HG03521 (cell line): Measurements from ENCODE around the gene MAML1.
A peak's percentile ranks its signal among the peaks of the same experiment; 100 is the strongest.
"Not testable (repeated sequence)": the region's sequence is repeated elsewhere in the genome, so short reads cannot be mapped to it uniquely, and the experiment has no call there.

Experiments used
- ATAC-seq: cut with Tn5 transposase; IDR thresholded peaks from one replicate; pipeline ENCODE4 v1.9.1; 2021; ENCODE audit warnings: mild to moderate bottlenecking, moderate library complexity; ENCODE audit not compliant: unreplicated experiment

MAML1 gene

GRCh38 chr5:179732412-179732917 is at the start of gene MAML1:
MAML1 (plus strand) TSS chr5:179732822; CDS start chr5:179733113, 291 bp downstream.
- ATAC-seq, result peak; percentile 95

GRCh38 chr5:179689212-179689611 is 43.4 kb upstream of the MAML1 start:
- ATAC-seq, result not testable (repeated sequence)

GRCh38 chr5:179694561-179694960 is 38.1 kb upstream of the MAML1 start:
- ATAC-seq, result no peak

GRCh38 chr5:179696603-179697002 is 36.0 kb upstream of the MAML1 start:
- ATAC-seq, result no peak

GRCh38 chr5:179697108-179697507 is 35.5 kb upstream of the MAML1 start:
- no peak for ATAC-seq

GRCh38 chr5:179697543-179697942 is 35.1 kb upstream of the MAML1 start:
- not testable (repeated sequence) for ATAC-seq

GRCh38 chr5:179697993-179698934 is 34.4 kb upstream of the MAML1 start:
- ATAC-seq, result peak; percentile 91

GRCh38 chr5:179698935-179699615 is 33.5 kb upstream of the MAML1 start, which contains the start of gene CANX:
CANX (plus strand) TSS chr5:179698967; CDS start chr5:179705682, 6,715 bp downstream.
- peak; percentile 6 for ATAC-seq

GRCh38 chr5:179699616-179700237 is 32.9 kb upstream of the MAML1 start:
- ATAC-seq, result no peak

- no peak for ATAC-seq
These were observed 32.2 kb upstream of the MAML1 start for GRCh38 chr5:179700401-179700918.

GRCh38 chr5:179716286-179716685 is 16.3 kb upstream of the MAML1 start:
- no peak for ATAC-seq

- no peak for ATAC-seq
These were observed 12.4 kb upstream of the MAML1 start for GRCh38 chr5:179720222-179720621.

- no peak for ATAC-seq
These were observed 8.5 kb upstream of the MAML1 start for GRCh38 chr5:179724163-179724562.

- ATAC-seq, result no peak
These were observed 5.5 kb upstream of the MAML1 start for GRCh38 chr5:179727106-179727505.

GRCh38 chr5:179729303-179729702 is 3.3 kb upstream of the MAML1 start:
- no peak for ATAC-seq

- ATAC-seq, result no peak
These were observed 2.9 kb upstream of the MAML1 start for GRCh38 chr5:179729727-179730126.

- no peak for ATAC-seq
These were observed 2.3 kb upstream of the MAML1 start for GRCh38 chr5:179730356-179730755.

GRCh38 chr5:179730852-179731251 is 1.8 kb upstream of the MAML1 start:
- ATAC-seq, result no peak

- ATAC-seq, result peak; percentile 4
These were observed 721 bp upstream of the MAML1 start for GRCh38 chr5:179731791-179732411.
